ENCODE results near the gene CRABP1.
"Not testable (repeated sequence)": the region's sequence is repeated elsewhere in the genome, so short reads cannot be mapped to it uniquely, and the experiment has no call there.

The CRABP1 gene

GRCh38 chr15:78374436-78375393 is 34.6 kb downstream of the CRABP1 start:
- no peak for DNase-seq (ENCODE audit: low read depth in 2 of 2)

GRCh38 chr15:78380143-78380542 is 40.0 kb downstream of the CRABP1 start:
- DNase-seq (ENCODE audit: low read depth in 2 of 2): not testable (repeated sequence)

DNA sequence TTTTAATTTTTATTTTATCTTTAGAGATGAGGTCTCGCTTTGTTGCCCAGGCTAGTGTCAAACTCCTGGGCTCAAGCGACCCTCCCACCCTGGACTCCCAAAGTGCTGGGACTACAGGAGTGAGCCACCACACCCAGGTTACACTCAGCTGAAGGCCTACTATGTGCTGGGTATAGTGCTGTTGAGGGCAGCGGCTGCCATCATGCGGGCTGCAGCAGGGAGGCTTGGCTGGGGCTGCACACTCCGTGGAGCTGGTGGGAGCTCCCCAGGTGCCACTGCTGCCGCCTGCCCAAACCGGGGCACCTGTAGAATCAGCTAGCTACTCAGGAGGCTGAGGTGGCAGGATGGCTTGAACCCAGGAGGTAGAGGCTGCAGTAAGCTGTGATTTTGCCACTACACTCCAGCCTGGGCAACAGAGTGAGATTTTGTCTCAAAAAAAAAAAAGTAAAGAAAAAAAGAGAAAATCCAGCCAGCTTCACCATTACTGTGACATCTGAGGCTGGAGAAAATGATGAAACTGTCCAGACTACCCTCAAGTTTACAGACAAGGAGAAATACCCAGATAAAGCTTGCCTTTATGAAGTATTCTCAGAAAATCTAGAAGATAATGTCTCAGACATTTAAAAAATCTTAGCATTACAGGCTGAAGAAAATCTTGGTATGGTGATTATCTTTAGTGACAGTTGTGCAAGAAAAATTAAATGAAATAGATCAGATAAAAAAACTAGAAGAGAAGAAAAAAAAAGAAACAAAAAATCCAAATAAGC is 42.1 kb downstream of the CRABP1 start:
- DNase-seq (ENCODE audit: low read depth in 2 of 2): no peak

DNA sequence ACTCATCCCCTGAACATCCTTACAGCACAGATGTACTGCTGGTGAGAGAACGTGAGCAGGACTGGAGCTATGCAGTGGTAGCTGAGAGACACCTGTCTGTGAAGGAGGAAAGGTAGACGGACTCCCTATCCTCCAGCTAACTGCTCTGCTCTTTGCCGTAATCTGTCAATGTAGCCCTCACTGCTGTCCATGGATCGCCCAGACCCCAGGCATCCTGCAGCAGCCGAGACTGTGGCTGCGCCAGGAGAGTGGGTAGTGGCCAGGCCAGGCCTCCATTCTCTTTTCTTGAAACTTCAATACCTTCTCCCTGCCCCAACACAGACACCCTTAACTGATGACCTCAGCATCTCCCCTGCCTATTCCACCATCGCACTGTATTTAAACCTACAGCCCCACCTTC is 44.5 kb downstream of the CRABP1 start:
- no peak for DNase-seq (ENCODE audit: low read depth in 2 of 2)

GRCh38 chr15:78387246-78388037 is 47.3 kb downstream of the CRABP1 start:
- DNase-seq (ENCODE audit: low read depth in 2 of 2): no peak

DNA sequence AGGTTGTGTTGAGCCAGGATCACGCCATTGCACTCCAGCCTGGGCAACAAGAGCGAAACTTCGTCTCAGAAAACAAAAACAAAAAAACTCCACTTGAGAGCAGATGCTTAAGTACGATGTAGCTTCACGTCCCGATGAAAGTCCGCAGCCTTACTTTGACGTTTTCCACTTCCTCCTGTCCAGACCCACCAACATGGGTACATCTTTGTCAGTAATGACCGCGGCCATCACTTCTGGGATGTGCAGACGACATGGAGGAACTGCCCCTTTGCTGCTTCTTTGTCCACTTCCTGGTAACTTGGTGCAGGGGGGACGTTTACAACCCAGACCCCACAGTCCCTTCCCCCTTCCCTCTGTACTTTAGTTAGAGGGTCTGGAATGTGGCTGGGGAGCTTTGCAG is 48.7 kb downstream of the CRABP1 start:
- DNase-seq (ENCODE audit: low read depth in 2 of 2): no peak

GRCh38 chr15:78389322-78389721 is 49.2 kb downstream of the CRABP1 start:
- DNase-seq (ENCODE audit: low read depth in 2 of 2): no peak

GRCh38 chr15:78389738-78390137 is 49.6 kb downstream of the CRABP1 start:
- no peak for DNase-seq (ENCODE audit: low read depth in 2 of 2)

DNA sequence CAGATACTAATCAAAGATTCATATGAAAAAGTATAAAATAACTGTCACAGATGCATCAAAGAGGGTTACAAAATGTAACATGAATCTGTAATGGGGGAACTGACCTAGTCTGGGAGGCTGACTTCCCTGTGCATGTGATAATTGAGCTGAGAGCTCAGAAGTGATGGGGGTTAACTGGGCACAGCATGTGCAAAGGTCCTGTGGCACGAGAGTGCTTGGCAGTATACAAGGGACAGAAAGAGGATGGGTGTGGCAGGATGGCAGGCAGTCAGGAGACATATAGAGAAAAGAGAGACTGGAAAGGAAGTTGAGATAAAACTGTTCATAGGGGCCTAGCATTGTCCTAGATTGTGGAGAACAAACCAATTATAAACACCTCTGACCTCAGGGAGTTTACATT is 50.1 kb downstream of the CRABP1 start:
- DNase-seq (ENCODE audit: low read depth in 2 of 2): no peak

GRCh38 chr15:78390826-78391225 is 50.7 kb downstream of the CRABP1 start:
- DNase-seq (ENCODE audit: low read depth in 2 of 2): no peak

GRCh38 chr15:78391781-78392180 is 51.6 kb downstream of the CRABP1 start:
- DNase-seq (ENCODE audit: low read depth in 2 of 2): no peak

DNA sequence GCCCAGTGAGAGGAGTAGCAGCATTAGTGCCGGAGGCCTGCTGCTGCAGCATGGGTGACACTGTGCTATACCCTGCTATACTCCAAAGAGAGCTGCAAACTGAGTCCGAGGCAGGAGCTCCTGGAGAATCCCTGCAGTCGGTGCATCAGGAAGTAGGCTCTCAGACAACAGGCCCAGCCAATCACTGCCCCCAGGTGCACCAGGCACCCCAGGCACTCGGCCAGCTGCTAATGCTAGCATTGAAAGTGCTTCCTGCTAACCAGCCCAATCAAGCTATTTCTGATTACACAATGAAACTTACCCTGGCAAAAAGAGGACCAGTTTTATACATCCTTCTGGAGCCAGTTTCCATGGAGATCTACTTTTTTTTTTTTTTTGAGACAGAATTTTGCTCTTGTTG is 52.3 kb downstream of the CRABP1 start:
- no peak for DNase-seq (ENCODE audit: low read depth in 2 of 2)

DNA sequence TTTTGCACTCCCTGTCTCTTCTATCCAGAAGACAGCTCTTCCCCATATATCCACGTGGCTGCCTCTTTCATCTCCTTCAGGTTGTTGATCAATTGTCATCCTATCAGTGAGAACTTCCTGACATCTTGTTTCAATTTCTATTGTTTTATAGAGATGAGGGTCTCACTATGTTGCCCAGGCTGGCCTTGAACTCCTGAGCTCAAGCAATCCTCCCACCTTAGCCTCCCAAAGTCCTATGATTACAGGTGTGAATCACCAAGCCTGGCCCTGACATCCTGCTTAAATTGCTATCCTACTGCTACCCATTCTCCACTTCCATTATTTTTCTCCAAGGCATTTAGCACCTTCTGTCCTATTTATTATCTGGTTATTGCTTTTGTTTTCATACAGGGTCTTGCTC is 53.0 kb downstream of the CRABP1 start:
- DNase-seq (ENCODE audit: low read depth in 2 of 2): no peak

DNA sequence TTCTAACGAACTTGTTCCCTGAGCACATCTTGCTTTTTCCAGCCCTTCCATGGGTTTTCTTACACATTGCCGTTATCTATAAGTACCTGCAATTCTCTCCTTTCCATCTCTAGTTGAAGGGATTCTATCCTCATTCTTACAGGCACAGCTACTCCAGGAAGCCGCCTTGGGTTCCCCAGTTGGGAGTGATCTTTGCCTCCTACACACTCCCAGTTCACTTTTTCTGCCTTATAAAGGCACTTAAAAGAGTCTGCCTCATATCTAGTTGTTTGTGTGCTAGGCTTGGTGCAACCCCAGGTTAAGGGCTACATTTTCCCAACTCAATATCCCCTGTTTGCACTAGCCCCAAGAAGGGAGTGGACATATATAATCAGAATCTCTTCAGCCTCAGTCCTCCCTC is 53.9 kb downstream of the CRABP1 start:
- no peak for DNase-seq (ENCODE audit: low read depth in 2 of 2)

DNA sequence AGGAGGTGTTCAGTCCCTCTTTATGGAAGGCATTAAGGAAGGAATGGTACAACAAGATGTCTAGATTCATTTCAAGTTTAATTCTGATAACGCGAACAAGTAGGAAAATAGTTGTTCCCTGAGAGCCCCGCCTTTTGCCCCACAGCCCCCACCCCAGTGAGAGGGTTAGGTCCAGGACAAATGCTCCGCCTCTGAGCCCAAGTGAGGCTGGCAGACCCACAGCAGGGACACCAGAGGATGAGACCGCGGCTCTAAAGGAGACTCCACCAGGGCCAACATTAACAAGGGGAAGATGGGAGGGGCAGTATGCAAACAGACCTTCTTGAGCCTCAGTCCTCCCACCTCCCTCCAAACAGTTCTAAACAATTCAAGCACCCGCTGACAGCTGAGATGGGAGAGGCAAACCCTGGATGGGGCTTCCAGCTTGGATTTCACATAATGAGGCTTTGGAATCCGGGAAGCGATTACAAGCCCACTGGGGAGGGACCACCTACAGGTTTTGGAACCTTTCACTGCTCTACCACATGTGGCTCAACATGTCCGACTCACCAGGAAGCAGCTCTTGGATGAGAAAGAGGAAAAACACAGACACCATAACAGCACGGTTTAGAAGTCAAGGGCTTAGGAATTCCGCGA is 54.9 kb downstream of the CRABP1 start:
- no peak for DNase-seq (ENCODE audit: low read depth in 2 of 2)

DNA sequence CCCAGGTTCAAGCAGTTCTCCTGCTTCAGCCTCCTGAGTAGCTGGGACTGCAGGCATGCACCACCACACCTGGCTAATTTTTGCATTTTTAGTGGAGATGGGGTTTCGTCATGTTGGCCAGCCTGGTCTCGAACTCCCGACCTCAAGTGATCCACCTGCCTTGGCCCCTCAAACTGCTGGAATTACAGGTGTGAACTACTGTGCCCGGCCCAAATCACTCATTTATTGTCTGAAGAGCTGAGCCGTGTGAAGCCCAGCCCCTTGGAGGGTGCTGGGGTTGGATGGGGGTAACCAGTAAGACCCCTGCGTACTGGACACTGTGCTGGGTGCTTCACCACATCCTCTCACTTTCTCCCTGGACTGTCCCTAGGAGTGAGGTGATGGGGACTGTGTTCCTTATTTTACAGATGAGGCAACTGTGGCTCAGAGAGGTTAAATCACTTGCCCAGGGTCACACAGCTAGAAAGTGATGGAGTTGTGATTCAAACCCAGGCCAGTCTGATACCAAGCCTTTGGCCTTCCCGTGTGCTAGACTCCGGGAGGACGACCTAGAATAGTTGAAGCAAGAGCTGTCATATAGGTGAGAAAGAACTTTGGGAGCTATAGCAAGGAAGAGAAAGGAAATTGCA is 56.1 kb downstream of the CRABP1 start:
- DNase-seq (ENCODE audit: low read depth in 2 of 2): no peak

DNA sequence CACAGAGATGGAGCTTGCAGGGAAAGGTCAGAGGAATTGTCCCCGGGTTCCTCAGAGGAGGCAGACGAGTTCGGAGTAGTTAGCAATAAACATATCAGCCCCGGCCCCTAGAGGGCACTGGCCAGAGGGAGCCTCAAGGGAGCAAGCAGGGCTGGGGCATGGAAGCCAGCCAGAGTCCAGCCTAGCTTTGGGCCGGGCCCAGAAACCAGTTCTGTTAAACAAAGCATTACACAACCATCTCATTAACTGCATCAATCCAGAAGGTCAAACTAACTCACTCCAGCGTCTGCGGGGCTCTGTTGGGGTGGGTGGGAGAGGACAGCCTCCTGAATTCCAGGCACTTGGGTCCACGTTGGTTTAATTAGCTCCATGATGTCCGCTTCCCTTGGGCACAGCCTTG is 56.8 kb downstream of the CRABP1 start:
- DNase-seq (ENCODE audit: low read depth in 2 of 2): no peak

- DNase-seq (ENCODE audit: low read depth in 2 of 2): no peak
Observed at GRCh38 chr15:78397382-78397781, 57.2 kb downstream of the CRABP1 start.
